AML-193 (cell line): Measurements from ENCODE around the gene APOBEC3C.
"Not testable (repeated sequence)": the region's sequence is repeated elsewhere in the genome, so short reads cannot be mapped to it uniquely, and the experiment has no call there.

ENCODE experiments used
- DNase-seq, 2 experiments: peaks; one replicate each; lab custom pipeline; 2025; lab: John Stamatoyannopoulos, UW

Gene APOBEC3C

DNA sequence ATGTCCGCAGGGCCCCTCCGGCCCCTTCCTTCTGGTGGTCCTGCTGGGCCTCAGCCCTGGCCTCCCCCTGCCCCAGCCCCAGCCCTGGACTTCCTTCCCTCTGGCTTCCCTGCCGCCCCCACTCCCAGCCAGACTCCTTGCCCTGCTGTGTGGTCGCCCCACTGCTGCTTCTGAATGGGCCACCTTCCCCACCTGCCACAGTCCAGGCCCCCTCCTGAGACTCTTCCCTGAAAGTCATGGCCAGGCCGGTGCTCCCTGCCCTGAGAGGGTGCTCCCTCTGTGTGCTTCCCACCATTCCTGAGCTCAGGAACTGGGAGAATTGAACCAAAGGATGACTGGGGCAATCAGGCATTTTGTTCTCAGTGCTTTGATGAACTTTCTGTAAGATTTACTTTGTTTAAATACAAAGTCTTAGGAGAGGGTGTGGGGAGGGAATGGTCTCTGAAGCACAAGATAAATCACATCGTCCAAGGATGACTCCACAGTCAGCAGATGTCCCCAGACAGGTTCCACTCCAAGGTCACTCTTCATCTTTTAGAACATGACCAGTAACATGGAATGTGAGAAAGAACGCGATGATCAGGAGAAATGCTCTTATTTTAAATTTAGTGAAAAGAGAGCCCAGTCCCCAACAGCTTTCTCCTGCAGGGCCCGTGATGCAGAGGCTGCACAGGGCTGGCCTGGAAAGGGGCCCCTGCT, 7.6 kb downstream of the APOBEC3C start:
- no peak for DNase-seq

DNA sequence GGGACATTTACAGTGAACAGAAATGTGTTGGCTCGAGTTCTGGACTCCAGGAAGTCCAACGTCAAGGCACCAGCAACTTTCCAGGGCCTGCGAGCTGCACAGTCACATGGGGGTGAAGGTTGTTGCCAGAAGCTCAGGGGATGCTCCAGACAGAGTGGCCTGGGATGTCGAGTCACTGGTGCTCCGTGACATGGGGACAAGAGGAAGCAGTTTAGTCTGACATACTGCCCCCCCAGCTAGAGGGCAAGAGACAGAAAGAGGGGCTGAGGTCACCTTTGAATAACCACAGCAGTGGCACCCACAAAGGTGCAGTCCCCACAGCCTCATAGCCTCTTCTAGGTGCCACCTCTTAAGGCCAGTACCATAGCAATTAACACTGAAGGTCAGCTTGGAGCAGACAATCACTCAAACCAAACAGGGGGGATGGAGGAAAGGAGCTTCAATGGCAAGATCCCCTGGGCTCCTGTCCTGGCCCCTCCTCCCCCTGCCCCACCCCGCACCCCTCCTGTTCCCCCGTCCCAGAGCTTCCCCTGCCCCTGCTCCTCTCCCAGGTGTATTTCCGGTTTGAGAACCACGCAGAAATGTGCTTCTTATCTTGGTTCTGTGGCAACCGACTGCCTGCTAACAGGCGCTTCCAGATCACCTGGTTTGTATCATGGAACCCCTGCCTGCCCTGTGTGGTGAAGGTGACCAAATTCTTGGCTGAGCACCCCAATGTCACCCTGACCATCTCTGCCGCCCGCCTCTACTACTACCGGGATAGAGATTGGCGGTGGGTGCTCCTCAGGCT, 10.7 kb downstream of the APOBEC3C start:
- no peak for DNase-seq

GRCh38 chr22:39026509-39027150, 12.6 kb downstream of the APOBEC3C start:
- no peak for DNase-seq

DNA sequence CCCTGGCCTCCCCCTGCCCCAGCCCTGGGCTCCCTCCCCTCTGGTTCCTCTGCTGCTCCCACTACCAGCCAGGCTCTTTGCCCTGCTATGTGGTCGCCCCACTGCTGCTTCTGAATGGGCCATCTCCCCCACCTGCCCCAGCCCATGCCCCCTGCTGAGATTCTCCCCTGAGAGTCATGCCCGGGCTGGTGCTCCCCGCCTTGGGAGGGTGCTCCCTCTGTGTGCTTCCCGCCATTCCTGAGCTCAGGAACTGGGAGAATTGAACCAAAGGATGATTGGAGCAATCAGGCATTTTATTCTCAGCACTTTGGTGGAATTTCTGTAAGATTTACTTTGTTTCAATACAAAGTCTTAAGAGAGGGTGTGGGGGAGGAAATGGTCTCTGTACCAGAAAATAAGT, 13.7 kb downstream of the APOBEC3C start:
- no peak for DNase-seq

GRCh38 chr22:39028281-39028680, 14.2 kb downstream of the APOBEC3C start:
- no peak for DNase-seq

DNA sequence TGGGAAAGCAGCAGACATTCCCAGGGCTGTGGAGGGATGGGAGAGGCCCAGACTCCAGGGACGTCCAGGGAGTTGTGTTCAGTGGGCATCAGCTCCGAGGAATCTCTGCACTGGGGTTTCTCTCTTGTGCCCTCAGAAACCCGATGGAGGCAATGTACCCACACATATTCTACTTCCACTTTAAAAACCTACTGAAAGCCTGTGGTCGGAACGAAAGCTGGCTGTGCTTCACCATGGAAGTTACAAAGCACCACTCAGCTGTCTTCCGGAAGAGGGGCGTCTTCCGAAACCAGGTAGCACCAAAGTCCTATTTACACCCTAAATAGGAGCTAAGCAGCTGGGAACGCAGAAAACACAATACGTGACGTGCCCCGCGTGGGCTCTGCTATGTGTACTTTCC, 15.2 kb downstream of the APOBEC3C start:
- no peak for DNase-seq

GRCh38 chr22:39030705-39031104, 16.6 kb downstream of the APOBEC3C start:
- DNase-seq = no peak

GRCh38 chr22:39031434-39032295, 17.6 kb downstream of the APOBEC3C start:
- not testable (repeated sequence) for DNase-seq

GRCh38 chr22:39037071-39037470, 23.0 kb downstream of the APOBEC3C start:
- DNase-seq = not testable (repeated sequence)

DNA sequence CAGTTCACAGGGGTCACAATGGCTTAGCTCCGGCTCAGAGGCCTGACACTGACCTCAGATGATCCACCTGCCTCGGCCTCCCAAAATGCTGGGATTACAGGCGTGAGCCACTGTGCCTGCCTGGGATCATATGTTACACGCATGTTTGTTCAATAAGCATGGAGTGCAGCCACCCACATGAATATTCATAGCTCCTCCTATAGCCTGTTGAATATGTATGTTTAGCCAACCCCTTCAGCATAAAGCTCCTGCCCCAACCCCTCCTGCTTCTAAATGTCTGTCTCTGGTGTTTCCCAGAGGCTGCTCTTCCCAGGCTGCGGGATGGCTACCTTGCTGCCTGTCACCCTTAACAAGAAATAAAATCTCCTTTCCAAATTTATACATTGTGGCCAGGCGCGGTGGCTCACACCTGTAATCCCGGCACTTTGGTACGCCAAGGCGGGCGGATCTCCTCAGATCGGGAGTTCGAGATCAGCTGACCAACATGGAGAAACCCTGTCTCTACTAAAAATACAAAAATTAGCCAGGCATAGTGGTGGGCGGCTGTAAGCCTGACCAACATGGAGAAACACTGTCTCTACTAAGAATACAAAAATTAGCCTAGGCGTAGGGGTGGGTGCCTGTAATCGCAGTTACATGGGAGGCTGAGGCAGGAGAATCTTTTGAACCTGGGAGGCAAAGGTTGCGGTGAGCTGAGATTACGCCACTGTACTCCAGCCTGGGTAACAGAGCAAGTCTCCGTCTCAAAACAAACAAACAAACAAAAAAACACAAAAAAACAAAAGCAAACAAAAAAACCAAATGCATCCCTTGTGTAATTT, 25.5 kb downstream of the APOBEC3C start:
- no peak for DNase-seq

- not testable (repeated sequence) for DNase-seq
Measured at GRCh38 chr22:39040155-39040537, 26.1 kb downstream of the APOBEC3C start.

GRCh38 chr22:39040538-39041296, 26.7 kb downstream of the APOBEC3C start, which contains the start of gene APOBEC3F:
TSS of gene APOBEC3F (plus strand) at chr22:39040864. CDS start at chr22:39040961, 97 bp downstream.
- DNase-seq = peak; percentile 1 to 33

- DNase-seq = no peak
Measured at GRCh38 chr22:39041908-39042307, 27.9 kb downstream of the APOBEC3C start.

DNA sequence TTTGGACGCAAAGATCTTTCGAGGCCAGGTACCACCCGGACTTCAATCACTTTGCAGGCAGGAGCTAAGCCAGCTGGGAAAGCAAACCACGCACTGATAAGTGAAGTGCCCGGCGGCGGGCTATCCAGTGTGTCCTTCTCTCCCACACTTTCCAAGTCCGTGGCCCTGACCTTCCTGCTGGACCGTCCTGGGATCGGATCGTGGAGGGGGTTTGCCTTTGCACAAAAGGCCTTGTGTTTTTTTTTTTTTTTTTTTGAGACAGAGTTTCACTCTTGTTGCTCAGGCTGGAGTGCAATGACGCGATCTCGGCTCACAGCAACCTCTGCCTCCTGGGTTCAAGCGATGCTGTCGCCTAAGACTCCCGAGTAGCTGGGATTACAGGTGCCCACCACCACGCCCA, 29.0 kb downstream of the APOBEC3C start:
- not testable (repeated sequence) for DNase-seq

DNA sequence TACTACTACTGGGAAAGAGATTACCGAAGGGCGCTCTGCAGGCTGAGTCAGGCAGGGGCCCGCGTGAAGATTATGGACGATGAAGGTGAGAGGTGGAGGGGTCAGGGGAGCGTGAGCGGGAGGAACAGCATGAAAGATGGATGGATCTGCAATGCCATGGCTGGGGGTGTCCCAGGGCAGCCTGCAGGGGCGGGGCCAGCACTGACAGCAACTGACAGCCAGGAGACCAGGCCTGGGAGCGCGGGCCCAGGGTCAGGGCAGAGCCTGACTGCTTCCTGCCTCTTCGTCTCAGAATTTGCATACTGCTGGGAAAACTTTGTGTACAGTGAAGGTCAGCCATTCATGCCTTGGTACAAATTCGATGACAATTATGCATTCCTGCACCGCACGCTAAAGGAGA, 31.1 kb downstream of the APOBEC3C start:
- not testable (repeated sequence) for DNase-seq

DNA sequence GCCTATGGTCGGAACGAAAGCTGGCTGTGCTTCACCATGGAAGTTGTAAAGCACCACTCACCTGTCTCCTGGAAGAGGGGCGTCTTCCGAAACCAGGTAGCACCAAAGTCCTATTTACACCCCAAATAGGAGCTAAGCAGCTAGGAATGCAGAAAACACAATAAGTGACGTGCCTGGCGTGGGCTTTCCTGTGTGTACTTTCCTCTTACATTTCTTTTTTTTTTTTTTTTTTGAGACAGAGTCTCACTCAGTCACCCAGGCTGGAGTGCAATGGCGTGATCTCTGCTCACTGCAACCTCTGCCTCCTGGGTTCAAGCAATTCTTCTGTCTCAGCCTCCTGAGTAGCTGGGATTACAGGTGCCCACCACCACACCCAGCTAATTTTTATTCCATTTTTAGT, 35.4 kb downstream of the APOBEC3C start:
- DNase-seq = not testable (repeated sequence)

GRCh38 chr22:39051844-39052495, 37.9 kb downstream of the APOBEC3C start:
- not testable (repeated sequence) for DNase-seq

DNA sequence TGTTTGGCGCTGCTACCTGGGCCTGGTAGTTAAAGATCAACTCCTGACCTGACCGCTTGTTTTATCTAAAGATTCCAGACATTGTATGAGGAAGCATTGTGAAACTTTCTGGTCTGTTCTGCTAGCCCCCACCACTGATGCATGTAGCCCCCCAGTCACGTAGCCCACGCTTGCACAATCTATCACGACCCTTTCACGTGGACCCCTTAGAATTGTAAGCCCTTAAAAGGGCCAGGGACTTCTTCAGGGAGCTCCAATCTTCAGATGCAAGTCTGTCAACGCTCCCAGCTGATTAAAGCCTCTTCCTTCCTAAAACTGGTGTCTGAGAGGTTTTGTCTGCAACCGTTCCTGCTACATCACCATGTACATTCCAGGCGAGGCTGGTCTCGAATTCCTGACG, 41.6 kb downstream of the APOBEC3C start:
- no peak for DNase-seq

- DNase-seq = not testable (repeated sequence)
Measured at GRCh38 chr22:39061290-39061689, 47.2 kb downstream of the APOBEC3C start.

- DNase-seq = not testable (repeated sequence)
Measured at GRCh38 chr22:39061951-39062350, 47.9 kb downstream of the APOBEC3C start.
